Prostate gland (tissue), 2 donors: Measurements from ENCODE around the gene UQCRQ. TPM values are rescaled to one million over a fixed set of nuclear protein-coding genes. Genes with fewer than 3 reads are reported as not detected.

Experiments used
- DNase-seq: peaks from one replicate; pipeline ENCODE4 v3.0.0-alpha.2; 2019; ENCODE audit warnings: low spot score
- H3K27ac ChIP-seq, 2 donors: fragments of 200-600 bp; sonication (generic); 2 replicates each; pipeline ENCODE4 v1.5.1; 2017 to 2019
- H3K27me3 ChIP-seq: fragments of 200-600 bp; sonication (generic); replicated peaks from 2 replicates; pipeline ENCODE4 v1.5.1; 2019; ENCODE audit not compliant: insufficient read depth
- H3K36me3 ChIP-seq, 2 donors: fragments of 200-600 bp; sonication (generic); 1 replicate in 1 of 2; 2 replicates in 1 of 2; pipeline versions ENCODE4 v1.5.1 to v1.8.1; 2017 to 2019
- H3K4me1 ChIP-seq: fragments of 200-600 bp; sonication (generic); replicated peaks from 2 replicates; pipeline ENCODE4 v1.5.1; 2019
- H3K4me3 ChIP-seq, 2 donors: fragments of 200-600 bp; sonication (generic); 2 replicates each; pipeline ENCODE4 v1.5.1; 2017 to 2019
- H3K9me3 ChIP-seq: fragments of 200-600 bp; sonication (generic); 2 replicates; pipeline ENCODE4 v1.5.1; 2017
- CTCF ChIP-seq, 4 experiments: fragments of 200-600 bp in 2 of 4; fragments of 450-650 bp in 2 of 4; sonication (generic) in 2 of 4; IDR thresholded peaks; 1 replicate in 3 of 4; 2 replicates in 1 of 4; pipeline ENCODE4 v1.5.1; 2016 to 2019; ENCODE audit warnings: antibody characterized with exemption in 4 of 4, mild to moderate bottlenecking in 2 of 4, moderate library complexity in 2 of 4
- POLR2A ChIP-seq: fragments of 450-650 bp; IDR thresholded peaks from one replicate; pipeline ENCODE4 v1.6.1; 2016; ENCODE audit warnings: antibody characterized with exemption, mild to moderate bottlenecking
- POLR2AphosphoS5 ChIP-seq: sonication (generic); formaldehyde crosslinking; IDR thresholded peaks from one replicate; pipeline ENCODE4 v1.6.1; 2017; ENCODE audit warnings: antibody characterized with exemption
- WGBS: methylation state at CpG from one replicate; pipeline ENCODE4 v1.1.5; 2018; 5-methylcytosine and 5-hydroxymethylcytosine counted together
- intact Hi-C: fragments of 100-400 bp; cut with DNase I; formaldehyde crosslinking; loops from one replicate; pipeline ENCODE4 v1.14.2; 2022
- total RNA-seq, 2 donors: library from RNA; depleted of rRNA; stranded (reverse); fragments of >200 nt; gene quantifications; one replicate each; pipeline ENCODE4 v1.1.0, GENCODE V29; 2016

Gene UQCRQ
- total RNA-seq, 2 donors from 2014 or later: 201 to 223 TPM

GRCh38 chr5:132839426-132840301 is 26.8 kb upstream of the UQCRQ start:
- WGBS: 25% methylated on average over 8 of the region's 8 CpGs
- intact Hi-C loops: no loop called here
- Histone ChIP-seq H3K27ac (peak overlapping the region; percentile 91 to 98), H3K4me3 (no peak overlapping the region), H3K9me3 (no peaks in the 10 kb centered on the region), H3K4me1 (peaks cover 9% of the 10 kb centered on the region), H3K27me3 (no peaks in the 10 kb centered on the region), H3K36me3 (no peaks in the 10 kb centered on the region)
- DNase-seq: peak; percentile 65
- TF ChIP-seq POLR2A (peak; percentile 42), POLR2AphosphoS5 (peak; percentile 79), CTCF (IDR thresholded peaks at IDR 0.05) (no peak)

DNA sequence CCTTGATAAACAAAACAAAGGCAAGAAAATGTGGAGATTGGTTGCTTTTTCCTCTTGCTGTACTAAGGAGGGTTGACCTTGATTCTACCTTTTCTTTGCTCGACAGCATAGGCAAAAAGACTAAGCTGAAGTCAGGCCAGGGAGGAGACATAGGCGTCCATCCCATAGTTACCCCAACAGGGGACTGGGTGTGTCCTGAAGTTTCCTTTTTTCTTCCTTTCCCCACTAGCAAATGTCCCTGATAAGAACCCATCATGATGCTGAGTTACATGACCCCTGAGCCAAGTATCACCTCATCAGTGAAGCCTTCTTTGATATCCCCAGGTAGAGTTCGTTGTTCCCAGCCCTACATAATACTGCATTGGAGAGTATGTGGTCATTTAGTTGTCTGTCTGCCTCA is 26.1 kb upstream of the UQCRQ start:
- peak overlapping the region; percentile 91 to 98 for H3K27ac ChIP-seq

DNA sequence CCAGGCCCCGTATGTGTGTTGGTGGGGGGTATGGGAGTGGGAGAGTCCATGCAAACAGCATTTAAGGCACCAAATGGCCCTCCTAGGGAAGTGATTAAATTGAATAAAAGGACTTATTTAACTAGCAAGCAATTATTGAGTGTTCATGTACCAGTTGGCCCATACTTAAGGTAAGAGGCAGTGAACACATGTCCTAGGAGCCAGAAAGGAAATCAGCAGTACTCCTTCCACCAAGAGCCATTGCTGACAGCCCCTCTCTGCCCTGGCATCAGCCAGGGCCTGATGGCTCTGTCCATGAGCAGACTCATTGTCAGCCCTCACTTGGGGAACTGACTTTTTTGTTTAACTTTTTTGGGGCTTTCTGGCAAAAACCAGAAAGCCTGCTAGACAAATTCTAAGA is 25.5 kb upstream of the UQCRQ start:
- intact Hi-C loops: no loop called here
- DNase-seq: no peak
- TF ChIP-seq POLR2AphosphoS5 (no peak), CTCF (IDR thresholded peaks at IDR 0.05) (no peak), POLR2A (no peak)
- 35% methylated on average over 1 of the region's 1 CpG for WGBS
- Histone ChIP-seq H3K4me3 (no peak overlapping the region), H3K9me3 (no peaks in the 10 kb centered on the region), H3K27me3 (no peaks in the 10 kb centered on the region), H3K36me3 (no peaks in the 10 kb centered on the region), H3K27ac (peak overlapping the region; percentile 91 to 98), H3K4me1 (peaks cover 9% of the 10 kb centered on the region)

More for the DNA sequence above, 26.1 kb upstream of the UQCRQ start:
- TF ChIP-seq CTCF (IDR thresholded peaks at IDR 0.05) (no peak), POLR2A (no peak)
- Histone ChIP-seq H3K4me1 (peaks cover 9% of the 10 kb centered on the region), H3K36me3 (no peaks in the 10 kb centered on the region), H3K27me3 (no peaks in the 10 kb centered on the region), H3K9me3 (no peaks in the 10 kb centered on the region), H3K4me3 (no peak overlapping the region)
- WGBS: 47% methylated on average over 3 of the region's 3 CpGs
- DNase-seq: no peak
- intact Hi-C loops: no loop called here

DNA sequence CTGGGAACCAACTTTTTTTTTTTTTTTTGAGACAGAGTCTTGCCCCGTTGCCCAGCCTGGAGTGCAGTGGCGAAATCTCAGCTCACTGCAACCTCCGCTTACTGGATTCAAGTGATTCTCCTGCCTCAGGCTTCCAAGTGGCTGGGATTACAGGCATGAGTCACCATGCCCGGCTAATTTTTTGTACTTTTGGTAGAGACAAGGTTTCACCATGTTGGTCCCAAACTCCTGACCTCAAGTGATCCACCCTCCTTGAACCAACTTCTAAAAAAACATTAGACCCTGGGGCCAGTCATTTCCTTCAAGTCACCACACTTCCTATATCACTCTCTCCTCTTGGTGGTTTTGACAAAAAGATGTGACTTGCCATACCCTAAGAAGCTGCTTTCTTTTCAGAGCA is 25.1 kb upstream of the UQCRQ start:
- no peak for DNase-seq
- no peak overlapping the region for H3K4me3 ChIP-seq
- peak overlapping the region; percentile 91 to 98 for H3K27ac ChIP-seq
- intact Hi-C loops: no loop called here
- TF ChIP-seq CTCF (IDR thresholded peaks at IDR 0.05): no peak
- TF ChIP-seq POLR2AphosphoS5: no peak
- TF ChIP-seq POLR2A: no peak
- WGBS: 76% methylated on average over 4 of the region's 4 CpGs
- H3K4me1 ChIP-seq: peaks cover 9% of the 10 kb centered on the region
- no peaks in the 10 kb centered on the region for H3K36me3 ChIP-seq
- H3K9me3 ChIP-seq: no peaks in the 10 kb centered on the region
- H3K27me3 ChIP-seq: no peaks in the 10 kb centered on the region

- no peak for TF ChIP-seq POLR2A
- no peak for TF ChIP-seq POLR2AphosphoS5
- TF ChIP-seq CTCF (IDR thresholded peaks at IDR 0.05): no peak
- H3K4me1 ChIP-seq: no peaks in the 10 kb centered on the region
- H3K4me3 ChIP-seq: no peak overlapping the region
- H3K9me3 ChIP-seq: no peaks in the 10 kb centered on the region
- no peak for DNase-seq
- 94% methylated on average over 8 of the region's 8 CpGs for WGBS
- no peaks in the 10 kb centered on the region for H3K36me3 ChIP-seq
- no peak overlapping the region for H3K27ac ChIP-seq
- intact Hi-C loops: no loop called here
- H3K27me3 ChIP-seq: no peaks in the 10 kb centered on the region
Observed at GRCh38 chr5:132848270-132848669, 18.2 kb upstream of the UQCRQ start.
